Astrocyte of the cerebellum (primary cell): ENCODE data around the gene RNF25.

ENCODE experiments used
- DNase-seq: peaks from one replicate; pipeline ENCODE4 v3.0.0-alpha.2; 2011; ENCODE audit warnings: low read depth
- H3K4me3 ChIP-seq: 2 replicates; pipeline ENCODE4 v1.5.1; 2011; ENCODE audit warnings: mild to moderate bottlenecking, low read depth, low read length, moderate library complexity
- in situ Hi-C: cut with HindIII; loops from 2 replicates; pipeline ENCODE4 v1.10.0; 2017; ENCODE audit warnings: low sequenced_read_pairs
- TF ChIP-seq, protein P1 (sequence below): IDR thresholded peaks from 2 replicates; pipeline ENCODE4 v1.5.1; 2012; ENCODE audit warnings: low read length, low read depth, moderate library complexity, mild to moderate bottlenecking; ENCODE audit errors: missing control alignments

The RNF25 gene

DNA sequence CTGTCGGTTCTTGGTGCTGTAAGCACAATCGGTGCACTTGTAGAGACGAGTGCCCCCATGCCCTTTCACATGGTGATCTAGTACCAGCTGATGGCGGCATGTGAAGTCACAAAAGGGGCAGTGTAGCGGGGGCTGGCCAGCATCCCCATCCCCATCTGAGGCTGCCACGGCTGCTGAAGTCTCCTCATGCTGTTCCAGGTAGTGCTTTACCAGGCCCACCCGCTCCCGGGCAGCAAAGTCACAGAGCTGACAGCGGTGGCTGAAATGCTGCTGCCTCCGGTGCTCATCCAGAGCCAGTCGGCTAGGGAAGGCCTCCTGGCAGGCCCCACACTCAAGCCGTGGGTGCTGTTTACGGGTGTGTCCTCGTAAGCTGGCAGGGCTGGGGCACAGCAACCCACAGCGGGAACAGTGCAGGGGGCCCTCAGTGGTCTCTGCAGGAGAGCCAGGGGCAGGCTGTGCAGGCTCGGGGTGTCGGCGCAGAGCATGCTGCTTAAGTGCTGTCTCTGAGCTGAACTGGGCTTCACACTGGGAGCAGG is 29.6 kb downstream of the RNF25 start:
- H3K4me3 ChIP-seq: no peak overlapping the region
- TF ChIP-seq, protein P1, sequence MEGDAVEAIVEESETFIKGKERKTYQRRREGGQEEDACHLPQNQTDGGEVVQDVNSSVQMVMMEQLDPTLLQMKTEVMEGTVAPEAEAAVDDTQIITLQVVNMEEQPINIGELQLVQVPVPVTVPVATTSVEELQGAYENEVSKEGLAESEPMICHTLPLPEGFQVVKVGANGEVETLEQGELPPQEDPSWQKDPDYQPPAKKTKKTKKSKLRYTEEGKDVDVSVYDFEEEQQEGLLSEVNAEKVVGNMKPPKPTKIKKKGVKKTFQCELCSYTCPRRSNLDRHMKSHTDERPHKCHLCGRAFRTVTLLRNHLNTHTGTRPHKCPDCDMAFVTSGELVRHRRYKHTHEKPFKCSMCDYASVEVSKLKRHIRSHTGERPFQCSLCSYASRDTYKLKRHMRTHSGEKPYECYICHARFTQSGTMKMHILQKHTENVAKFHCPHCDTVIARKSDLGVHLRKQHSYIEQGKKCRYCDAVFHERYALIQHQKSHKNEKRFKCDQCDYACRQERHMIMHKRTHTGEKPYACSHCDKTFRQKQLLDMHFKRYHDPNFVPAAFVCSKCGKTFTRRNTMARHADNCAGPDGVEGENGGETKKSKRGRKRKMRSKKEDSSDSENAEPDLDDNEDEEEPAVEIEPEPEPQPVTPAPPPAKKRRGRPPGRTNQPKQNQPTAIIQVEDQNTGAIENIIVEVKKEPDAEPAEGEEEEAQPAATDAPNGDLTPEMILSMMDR: no peak
- no peak for DNase-seq
- in situ Hi-C loops: no loop called here

DNA sequence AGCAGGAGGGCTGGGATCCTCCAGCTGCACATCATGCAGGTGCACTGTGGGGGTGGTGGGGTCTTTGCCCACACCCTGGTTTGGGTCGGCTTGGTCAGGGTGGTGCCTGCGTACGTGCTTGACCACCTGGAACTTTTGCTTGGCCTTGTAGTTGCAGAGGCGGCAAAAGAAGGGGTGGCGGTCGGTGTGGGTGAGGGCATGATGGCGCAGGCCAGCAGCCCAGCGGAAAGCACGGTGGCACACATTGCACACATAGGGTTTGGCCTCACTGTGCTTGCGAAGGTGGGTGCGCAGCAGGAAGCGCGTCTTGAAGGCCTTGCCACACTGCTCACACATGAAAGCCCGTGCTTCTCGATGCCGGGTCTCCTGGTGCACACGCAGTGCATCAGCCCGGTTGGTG is 33.4 kb downstream of the RNF25 start:
- no peak for DNase-seq
- in situ Hi-C loops: no loop called here
- TF ChIP-seq, protein P1: no peak
- H3K4me3 ChIP-seq: no peak overlapping the region

DNA sequence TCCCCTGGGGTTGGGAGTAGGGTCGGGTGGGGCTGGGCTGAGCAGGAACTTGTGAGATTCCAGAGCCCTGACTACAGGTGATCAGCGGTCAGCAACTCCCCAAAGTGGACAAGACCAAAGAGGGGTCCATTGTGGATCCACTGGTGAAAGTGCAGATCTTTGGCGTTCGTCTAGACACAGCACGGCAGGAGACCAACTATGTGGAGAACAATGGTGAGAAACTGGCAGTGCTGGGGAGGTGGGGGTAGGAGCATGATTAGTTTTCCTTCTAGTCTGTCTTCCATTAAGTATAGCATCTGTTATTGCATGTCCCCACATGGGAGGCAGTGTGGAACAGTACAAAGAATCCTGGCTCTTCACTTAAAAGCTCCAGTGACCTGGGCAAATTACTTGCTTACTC is 36.1 kb downstream of the RNF25 start:
- TF ChIP-seq, protein P1: no peak
- in situ Hi-C loops: no loop called here
- H3K4me3 ChIP-seq: no peak overlapping the region

DNA sequence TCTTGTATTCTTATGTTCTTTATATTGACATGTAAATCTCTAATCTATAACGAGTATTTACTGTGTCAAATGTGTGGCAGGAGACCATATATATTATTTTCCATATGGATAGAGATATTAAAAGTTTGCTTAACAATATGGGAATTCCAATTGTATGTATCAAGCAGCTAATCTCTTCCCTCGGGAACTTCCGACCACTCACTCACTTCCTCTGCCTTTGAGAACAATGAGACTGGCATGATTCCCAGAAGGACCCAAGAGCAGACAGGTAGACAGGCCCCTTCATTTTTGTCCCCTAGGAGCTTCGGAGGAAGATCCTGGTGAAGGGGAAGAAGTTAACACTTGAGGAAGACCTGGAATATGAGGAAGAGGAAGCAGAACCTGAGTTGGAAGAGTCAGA is 40.0 kb downstream of the RNF25 start:
- peak; percentile 9 for DNase-seq
- in situ Hi-C loops: no loop called here
- TF ChIP-seq, protein P1: no peak
- H3K4me3 ChIP-seq: no peak overlapping the region

More for the DNA sequence above, 36.1 kb downstream of the RNF25 start:
- DNase-seq: no peak

DNA sequence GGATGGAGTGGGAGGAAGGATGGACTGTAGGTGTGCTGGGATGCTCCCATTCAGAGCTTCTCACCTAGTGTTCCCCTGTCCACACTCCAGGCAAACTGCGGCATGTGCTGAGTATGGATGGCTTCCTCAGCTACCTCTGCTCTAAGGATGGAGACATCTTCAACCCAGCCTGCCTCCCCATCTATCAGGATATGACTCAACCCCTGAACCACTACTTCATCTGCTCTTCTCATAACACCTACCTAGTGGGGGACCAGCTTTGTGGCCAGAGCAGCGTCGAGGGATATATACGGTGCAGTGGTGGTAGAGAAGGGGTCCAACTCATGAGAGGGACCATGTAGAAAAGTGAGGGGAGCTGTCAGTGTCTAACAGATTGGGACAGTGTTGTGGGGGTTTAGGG is 43.9 kb downstream of the RNF25 start:
- no peak overlapping the region for H3K4me3 ChIP-seq
- TF ChIP-seq, protein P1: no peak
- in situ Hi-C loops: no loop called here
- DNase-seq: no peak

DNA sequence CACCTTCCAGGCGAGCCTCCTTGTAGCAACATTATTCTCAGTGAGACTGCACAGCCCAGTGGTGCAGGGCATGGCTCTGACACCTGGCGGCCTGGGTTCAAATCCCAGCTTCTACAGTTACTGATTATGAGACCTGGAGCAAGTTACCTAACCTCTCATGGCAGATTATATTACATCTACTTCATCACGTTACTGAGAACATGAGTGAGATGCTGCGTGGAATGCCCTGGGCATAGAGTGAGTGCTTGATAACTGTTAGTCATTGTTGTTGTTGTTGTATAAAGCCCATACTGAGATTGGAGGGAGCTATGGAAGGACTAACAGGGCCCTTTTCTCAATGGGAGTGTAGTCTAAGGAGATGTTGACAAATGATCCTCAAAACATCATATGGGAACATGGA is 45.4 kb downstream of the RNF25 start:
- no peak overlapping the region for H3K4me3 ChIP-seq
- in situ Hi-C loops: no loop called here
- no peak for DNase-seq
- TF ChIP-seq, protein P1: no peak

DNA sequence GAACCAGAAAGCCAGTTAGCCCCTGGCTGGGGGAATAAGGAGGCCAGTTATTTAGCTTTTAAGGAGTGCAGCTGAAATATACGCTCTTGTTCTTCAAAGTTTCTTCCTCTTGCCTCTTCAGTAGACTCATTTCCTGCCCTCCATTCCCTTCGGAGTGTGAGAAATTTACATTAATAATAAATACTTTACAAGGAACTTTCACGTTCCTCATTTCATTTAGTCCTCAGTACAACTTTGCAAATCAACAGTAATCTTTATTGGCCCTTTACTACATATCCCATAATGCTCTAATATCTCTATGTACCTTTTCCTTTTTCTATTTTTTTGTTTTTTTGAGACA is 48.5 kb downstream of the RNF25 start:
- no peak for DNase-seq
- in situ Hi-C loops: no loop called here
- no peak overlapping the region for H3K4me3 ChIP-seq
- TF ChIP-seq, protein P1: no peak
